DMS79 (cell line): ENCODE measurements around the gene RHAG.
"Not testable (repeated sequence)": the region's sequence is repeated elsewhere in the genome, so short reads cannot be mapped to it uniquely, and the experiment has no call there.

Experiments used
- DNase-seq: peaks from one replicate; lab custom pipeline; 2025; lab: John Stamatoyannopoulos, UW

Gene RHAG

DNA sequence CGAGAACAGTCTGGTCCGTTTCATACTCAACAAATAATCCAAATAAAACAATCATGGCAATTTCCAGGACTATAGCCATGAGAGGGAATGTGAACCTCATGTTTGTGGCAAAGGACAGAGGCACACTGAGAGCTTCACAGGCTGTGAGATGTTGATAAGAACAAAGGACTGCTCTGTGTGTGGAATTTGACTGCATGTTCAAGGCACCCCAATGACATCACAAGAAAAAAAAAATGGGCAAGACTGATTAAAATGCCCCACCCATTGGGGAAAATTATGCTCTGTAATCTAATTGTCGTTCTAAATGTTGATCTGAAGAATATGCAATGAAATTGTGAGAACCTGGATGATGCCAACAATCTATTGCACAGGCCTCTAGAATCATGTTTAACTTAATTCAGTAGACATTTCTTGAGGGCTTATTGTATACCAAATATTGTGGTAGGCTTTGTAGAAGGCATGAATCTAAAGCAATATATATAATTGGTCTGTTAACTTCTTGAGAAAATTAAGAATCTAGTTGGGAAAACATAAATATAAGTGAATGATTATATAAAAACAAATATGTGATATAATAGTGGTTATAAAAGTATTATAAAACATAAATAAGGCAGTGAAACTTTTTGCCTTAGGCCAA is at the start of gene RHAG:
Gene RHAG, minus strand, starts transcription at position 127 of the 637 bp plus-strand sequence. Its CDS starts 27 bp downstream, at position 100.
- DNase-seq, result no peak

DNA sequence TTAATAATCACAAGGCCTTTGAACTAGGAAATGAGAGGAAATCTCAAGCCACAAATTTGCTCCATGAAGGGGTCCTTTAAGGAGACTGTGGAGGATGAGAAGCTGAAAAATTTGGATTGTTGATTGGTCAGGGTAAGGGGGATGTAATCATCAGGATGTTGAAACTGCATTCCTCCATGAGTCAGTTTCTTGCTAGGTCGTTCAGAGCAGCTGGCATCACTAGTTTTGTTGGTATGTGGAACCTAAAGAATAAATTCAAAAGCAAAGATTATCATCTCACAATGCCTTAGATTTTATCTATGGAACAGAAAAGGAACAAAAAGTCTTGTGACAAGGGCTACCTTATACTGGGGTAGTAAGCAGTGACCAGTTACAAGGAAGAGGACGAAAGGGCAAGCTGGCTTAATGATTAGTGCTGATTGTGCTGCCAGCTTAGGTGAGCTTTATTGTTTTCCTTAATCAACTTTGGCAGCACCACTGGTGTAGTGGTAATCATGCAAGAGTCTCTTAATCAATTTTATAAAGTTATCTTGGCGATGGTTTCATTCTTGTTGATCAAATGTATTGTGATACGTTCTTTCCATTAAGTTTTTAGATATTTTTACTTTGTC is 40.1 kb upstream of the RHAG start:
- no peak for DNase-seq

DNA sequence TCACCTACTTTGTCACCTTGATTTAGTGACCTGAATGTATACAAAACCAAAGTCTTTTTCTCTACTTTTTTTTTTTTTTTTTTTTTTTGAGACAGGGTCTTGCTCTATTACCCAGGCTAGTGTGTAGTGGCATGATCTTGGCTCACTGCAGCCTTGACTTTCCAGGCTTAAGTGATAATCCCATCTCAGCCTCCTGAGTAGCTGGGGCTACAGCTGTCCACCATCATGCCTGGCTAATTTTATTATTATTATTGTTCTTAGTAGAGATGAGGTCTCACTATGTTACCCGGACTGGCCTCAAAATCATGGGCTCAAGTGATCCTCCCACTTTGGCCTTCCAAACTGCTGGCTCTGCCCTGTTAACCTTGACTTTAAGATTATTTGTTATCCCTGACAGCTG is 39.2 kb upstream of the RHAG start:
- DNase-seq, result no peak

DNA sequence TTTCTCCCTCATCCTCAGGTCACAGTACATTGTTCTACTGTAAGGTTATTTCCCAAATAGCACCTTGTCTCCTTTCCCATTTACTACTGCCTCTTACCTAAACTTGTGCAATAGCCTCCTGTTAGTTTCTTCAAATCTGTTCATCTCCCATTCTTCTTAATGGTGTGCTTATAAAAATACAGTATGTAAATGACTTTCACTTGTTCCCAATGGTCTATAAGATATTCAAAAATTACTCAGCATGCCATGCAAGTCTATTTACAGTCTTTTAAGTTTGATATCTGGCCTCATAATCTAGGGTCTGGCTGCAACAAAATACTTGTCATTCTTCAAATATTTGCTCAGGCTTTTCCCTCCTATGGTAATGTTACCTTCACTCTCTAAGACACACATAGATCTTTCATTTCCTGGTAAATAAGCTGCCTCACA is 31.5 kb upstream of the RHAG start:
- DNase-seq, result no peak

DNA sequence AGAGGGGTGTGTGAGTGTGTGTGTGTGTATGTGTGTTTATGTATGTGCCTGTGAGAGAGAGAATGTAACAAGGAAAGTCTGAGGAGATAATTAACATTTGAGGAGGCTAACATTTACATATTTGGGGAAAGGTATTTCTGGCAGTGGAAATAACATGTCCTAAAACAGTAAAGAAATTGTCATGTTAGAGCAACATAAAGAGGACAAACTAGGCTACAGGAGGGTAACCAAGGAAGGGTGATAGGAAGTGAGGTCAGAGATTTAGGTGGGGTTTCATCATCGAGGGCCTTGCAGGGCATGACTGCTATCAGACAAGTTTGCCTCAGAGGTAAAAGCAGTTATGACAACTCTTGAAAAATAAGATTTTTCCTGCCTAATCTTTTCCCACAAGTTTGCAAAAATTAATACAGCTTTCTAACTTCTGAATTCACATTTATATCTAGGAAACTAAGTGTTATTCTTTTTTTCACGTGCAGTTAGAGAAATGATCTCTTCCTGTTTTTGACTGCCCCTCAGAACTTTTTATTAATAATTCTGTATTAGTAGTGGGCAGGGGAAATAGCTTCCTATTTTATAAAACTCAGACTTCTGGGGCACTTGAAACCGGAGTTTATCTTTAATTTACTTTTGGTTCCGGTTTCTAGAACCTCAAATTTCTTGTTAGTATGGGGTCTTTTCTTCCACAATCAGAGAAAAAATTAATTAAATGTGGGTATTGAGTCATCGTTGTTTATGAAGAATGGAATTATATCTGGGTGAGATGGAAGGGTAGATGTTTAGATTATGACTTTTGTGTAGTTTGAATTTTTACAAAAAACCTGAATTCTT is 30.5 kb upstream of the RHAG start:
- no peak for DNase-seq

DNA sequence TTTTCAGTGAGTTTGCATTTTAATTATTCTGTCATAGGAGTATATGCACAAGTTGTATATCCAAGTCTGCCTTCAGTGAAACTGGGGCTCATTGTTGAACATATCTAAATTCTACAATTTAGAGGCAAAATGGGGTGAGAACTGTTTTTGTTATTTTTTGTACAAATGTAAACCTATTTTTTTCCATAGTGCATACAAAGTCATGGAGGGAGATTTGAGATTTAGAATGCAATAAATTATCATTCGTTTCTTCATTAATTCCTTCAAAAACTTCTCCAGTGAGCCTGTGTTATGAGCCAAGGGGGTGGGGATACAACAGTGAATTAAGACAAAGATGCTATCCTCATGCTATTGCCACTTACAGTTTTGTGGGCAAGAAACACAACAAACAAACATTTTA is 29.8 kb upstream of the RHAG start:
- no peak for DNase-seq

DNA sequence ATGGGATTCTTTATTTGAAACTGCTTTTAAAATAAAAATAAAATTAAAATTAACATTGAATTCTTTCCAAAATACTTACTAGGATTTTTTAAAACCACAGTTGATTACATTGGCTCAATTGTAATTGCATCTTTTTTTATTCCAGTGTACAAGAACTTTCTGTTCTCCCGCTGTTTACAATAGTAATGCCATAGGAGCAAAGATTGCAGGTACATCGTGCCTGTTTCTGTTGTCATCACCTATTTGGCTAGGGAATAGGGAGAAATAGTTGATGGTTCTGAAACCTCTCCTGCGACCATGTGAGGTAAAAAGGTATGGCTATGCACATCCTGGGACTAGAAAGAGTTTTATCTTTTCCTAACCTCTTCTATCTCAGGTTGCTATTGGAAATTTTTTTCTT is 28.2 kb upstream of the RHAG start:
- DNase-seq, result no peak

DNA sequence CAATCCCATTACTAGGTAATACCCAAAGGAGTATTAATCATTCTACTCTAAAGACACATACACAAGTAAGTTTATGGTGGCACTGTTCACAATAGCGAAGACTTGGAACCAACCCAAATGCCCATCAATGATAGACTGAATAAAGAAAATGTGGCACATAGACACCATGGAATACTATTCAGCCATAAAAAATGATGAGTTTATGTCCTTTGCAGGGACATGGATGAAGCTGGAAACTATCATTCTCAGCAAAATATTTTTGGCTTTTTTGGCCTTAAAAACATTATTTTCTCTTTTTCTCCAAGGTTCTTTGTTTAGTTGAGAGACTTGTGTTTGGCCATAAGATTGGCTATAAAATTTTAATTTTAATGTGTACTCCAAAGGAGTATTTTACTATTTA is 27.4 kb upstream of the RHAG start:
- not testable (repeated sequence) for DNase-seq

DNA sequence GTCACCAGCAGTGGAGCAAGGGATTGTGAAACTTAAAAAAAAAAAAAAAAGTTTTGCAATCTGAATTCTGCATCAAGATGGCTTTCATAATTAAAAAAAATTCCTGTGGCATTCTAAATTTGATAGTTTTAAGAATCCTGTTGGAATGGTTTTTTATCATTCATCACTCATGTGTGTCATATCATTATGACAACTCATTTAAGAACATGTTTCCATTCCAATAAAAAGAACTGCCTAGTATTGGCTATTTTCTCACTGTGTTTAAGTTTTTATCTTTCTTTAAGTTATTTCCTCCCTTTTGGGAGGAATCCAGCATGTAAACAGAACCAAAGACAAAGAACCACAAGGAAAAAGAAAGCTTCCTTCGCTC is 26.2 kb upstream of the RHAG start:
- no peak for DNase-seq

DNA sequence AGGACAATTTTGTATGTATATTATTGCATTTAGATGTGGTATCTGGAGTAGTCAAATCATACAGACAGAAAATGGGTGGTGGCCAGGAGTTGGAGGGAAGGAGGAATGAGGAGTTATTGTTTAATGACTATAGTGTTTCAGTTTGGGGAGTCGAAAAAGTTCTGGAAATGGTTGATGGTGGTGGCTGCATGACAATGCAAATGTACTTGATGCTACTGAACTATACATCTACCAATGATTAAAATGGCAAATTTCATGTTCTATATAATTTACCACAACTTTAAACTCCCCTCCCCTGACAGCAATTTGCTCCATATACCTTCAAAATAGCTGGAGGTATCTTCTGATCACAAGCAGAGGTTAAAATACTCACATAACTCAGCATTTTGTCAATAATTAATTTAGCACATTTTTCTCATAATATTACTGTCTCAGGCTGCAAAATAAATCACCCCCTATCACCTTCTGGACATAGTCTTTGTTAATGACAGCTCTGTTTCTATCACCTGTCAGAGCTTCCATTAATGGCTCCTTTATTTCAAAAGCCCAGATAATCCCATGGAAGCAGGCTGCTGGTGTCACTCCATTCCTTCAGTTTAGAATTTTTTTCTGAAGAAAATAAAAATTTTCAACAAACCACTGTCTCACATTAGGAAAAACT is 25.7 kb upstream of the RHAG start:
- DNase-seq, result no peak

DNA sequence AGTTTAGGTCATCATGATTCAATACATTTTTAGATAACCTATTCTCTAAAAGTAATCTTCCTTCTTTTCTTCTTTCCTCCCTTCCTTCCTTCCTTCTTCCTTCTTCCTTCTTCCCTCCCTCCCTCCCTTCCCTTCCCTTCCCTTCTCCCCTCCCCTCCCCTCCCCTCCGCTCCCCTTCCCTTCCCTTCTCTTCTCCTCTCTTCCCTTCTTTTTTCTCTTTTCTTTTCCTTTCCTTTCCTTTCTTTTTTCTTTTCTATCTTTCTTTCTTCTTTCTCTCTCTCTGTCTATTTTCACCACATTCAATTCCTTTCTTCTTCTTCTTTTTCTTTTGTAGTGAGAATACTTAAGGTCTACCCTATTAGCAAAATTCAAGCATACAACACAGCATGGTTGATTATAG is 17.3 kb upstream of the RHAG start:
- no peak for DNase-seq

DNA sequence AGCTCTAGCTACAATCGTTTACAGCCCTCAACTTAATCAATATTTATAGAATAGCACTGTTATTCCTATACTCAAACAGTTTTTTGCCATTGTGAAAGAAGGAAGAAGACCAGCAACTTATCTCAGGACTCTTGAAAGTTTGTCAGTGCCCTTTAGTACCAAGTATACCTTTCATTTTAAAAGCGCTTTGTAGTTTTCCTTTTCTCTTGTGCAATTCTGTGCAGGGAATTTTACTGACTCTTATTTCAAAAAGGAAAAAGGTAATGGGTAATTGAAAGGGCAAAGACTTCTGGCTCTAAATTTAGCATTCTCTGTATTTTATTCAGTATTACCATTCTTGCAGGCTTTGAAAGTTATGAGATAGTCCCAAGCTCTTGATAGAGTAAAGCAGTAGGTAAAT is 16.8 kb upstream of the RHAG start:
- no peak for DNase-seq

DNA sequence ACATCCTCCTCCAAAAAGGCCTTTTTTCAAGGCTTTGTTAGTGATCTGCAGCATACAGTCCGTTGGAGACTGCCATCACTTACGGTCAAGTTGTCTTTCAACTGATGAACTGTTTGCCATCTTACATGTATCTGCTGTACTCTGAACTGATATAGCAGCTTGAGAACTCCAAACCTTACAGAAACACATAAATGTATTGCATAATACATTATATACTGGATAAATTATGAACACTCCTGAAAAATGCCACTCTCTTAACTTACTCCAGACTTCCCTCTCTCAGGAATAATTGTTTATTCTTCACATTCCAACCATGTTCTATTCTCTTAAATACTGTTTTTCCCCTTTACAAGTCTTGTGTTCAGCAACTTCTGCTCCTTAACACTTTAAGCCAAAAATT is 14.6 kb upstream of the RHAG start:
- no peak for DNase-seq

DNA sequence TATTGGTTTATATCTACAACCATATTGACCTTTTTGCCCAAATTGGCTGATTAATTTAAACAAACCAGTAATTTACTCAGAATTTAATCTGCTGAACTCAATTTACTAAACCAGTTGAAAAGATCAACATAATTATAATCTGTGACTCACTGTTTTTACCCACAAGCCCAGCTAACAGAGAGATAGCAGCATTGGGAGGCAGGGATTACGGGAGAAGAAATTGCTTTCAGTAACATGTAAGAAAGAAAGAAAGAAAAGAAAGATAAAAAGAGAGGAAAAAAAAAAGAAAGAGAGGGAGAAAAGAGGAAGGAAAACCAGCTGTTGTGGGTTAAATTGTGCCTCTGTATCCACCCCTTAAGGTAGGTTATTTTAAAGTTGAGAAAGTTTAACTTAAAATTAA is 13.3 kb upstream of the RHAG start:
- DNase-seq, result no peak

DNA sequence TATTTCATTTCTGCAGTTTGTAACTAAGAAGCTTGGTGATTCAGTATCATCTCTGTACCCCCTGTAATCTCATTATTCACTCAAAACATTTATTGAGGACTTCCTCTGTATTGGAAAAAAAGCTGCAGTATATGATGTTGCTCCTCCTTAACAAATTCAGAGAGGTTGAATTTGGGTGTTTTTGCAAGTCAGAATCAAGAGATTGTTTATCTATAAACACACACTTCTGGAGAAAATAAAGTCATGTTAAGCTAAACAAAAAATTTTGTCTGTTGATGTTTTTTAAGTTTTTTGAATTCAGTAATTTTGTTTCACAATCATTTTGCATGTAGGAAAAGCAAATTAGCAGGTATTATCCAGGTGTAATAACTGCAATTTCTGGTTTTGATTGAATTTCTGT is 11.4 kb upstream of the RHAG start:
- DNase-seq, result no peak

DNA sequence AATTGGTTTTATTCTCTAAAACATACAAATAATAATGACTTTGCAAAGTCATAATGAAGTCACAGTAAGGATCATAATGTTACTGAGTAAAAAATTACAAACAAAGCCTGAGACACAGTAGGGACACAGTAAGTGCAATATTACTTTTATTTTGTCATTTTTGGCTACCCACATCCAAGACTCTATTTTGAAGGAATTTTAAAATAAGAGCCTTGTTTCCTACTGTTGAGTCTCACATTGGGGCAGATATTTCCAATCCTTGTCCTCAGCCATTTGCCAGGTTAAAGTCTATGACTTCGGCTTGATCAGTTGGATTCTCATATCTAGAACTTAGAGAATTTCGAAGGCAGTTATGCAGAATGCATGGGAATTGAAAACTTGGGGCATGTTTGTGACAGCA is 10.8 kb upstream of the RHAG start:
- no peak for DNase-seq

DNA sequence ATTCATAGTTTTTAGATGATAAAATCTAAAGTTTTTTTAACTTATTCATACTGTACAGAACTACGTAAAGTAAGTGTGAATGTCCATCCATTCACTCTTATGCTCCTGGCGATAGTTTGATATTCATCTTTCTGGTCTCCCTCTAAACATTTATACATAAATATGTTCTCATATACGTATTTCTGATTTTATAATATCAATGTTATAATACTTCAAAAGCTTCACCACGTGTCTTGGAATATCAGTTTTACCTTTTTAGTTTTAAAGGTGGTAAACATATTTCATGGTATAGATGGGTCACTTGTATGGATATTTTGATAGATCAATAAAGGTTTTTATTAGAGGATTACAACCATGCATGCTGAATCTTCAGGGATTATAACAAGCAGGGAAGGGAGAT is 10.3 kb upstream of the RHAG start:
- no peak for DNase-seq

DNA sequence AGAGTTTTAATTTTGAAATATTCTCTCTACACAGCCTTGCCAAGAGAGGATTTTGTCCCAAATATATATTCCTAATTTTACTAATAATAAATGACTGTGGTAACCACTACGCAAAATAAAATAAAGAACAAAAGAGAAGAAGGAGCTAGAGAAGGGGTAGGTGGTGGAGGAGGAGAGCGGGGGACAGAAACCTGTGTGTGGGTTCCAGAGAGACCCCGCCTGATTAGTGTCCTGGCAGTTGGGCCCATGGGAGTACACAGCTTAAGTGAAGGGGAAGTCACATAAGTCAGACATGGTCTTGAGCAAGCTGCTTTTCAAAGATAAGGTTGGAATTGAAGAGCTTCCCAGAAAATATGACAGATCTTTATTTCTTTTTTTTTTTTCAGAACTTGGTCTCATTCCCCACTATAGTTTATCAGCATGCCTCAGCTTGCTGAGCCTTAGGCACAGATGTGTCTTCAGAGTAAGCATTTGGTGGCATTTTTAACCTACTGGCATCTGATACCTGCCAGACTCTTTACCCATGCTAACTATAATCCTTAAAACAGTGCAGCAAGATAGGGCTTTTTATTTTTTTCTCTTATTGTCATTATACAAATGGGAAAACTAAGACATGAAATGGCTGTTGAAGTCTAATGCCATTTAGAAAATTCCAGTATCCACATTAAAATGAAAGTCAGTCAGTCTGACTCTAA is 9.6 kb upstream of the RHAG start:
- DNase-seq, result no peak

DNA sequence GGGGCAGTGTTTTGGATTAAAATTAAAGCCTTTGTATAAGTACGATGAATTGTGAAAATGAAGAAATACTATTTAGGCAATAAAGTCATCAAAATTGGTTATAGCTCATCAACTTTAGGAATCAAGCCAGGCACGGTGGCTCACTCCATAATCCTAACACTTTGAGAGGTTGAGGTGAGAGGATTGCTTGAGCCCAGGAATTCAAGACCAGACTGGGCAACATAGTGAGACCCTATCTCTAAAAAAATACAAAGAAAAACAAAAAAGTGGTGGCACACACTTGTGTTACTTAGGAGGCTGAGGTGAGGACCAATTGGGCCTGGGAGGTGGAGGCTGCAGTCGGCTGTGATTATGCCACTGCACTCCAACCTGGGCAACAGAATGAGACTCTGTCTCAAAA is 8.5 kb upstream of the RHAG start:
- no peak for DNase-seq

DNA sequence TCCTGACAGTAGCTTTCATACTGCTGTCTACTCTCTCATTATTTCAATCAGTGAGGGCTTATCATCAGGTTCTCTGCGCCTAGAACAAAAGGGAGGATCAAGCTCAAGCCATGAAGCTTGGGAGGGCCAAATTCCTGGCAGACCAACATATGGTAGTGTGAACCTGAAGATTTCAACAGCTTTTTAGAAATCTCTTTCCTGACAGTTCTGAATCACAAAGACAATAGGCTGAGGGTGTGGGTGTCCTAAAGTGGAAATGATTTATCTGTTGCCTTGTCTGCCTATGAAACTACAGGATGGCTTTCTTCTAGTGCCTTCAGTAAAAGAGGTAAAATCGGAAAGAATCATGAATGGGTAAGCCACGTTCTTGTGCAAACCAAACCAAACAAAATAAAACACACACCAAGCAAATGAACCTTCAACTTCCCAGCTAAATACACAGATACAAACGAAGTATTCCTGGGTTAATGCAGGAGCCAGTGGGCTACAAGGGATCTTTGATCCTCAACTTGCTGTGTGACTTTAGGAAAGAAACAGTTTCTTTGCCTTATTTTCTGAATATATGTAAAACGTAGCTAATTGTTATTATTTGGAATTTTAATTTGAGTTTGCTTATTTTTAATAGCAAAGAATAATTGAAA is 2.7 kb upstream of the RHAG start:
- DNase-seq, result no peak

DNA sequence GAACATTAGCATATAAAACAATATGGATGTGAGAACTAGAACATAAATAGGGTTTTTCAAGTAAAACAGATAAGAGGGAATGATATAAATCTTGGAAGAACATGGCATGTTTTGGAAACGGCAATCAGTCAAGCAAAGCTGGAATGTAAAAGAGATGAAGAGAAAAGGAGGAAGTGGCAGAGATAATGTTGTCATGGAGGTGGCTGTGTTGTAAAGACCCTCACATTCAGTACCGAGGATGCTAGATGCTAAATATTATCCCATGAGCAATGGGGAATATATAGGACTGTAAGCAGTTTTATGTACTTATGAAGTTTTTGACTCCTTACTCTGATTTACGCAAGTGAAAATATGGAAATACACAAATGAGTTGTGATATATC is 702 bp upstream of the RHAG start:
- no peak for DNase-seq
